Pancreas (tissue), 10 donors: ENCODE measurements around the gene JOSD1. TPM values are rescaled to one million over a fixed set of nuclear protein-coding genes. Genes with fewer than 3 reads are reported as not detected.
A peak's percentile ranks its signal among the peaks of the same experiment; 100 is the strongest.

Source experiments
- ATAC-seq, 4 donors: fragments of 200-7000 bp; cut with Tn5 transposase; one replicate each; pipeline versions ENCODE4 v1.8.0 to v1.9.1; 2020; ENCODE audit warnings: mild to moderate bottlenecking in 4 of 4, moderate library complexity in 4 of 4
- DNase-seq, 6 donors: peaks; one replicate each; pipeline ENCODE4 v3.0.0-alpha.2; 2020
- FAIRE-seq: peaks from 2 replicates; lab custom pipeline; 2012; peaks lifted over from hg19 to GRCh38; lab: Jason Lieb, UNC
- H3K27ac ChIP-seq, 4 donors: fragments of 200-600 bp; sonication (generic); 1 replicate in 3 of 4; 2 replicates in 1 of 4; pipeline versions ENCODE4 v1.5.0 to v1.8.0; 2020
- H3K27me3 ChIP-seq, 4 donors: fragments of 200-600 bp; one replicate each; pipeline ENCODE4 v1.8.0; 2021
- H3K36me3 ChIP-seq, 3 donors: fragments of 200-600 bp; sonication (generic) in 1 of 3; one replicate each; pipeline versions ENCODE4 v1.5.0 to v1.8.0; 2020 to 2021
- H3K4me1 ChIP-seq, 3 donors: fragments of 200-600 bp; one replicate each; pipeline ENCODE4 v1.8.0; 2021
- H3K4me3 ChIP-seq, 4 donors: fragments of 200-600 bp; sonication (generic) in 2 of 4; one replicate each; pipeline versions ENCODE4 v1.5.0 to v1.8.0; 2020 to 2021
- H3K9me3 ChIP-seq, 4 donors: fragments of 200-600 bp; one replicate each; pipeline ENCODE4 v1.8.0; 2021
- WGBS, 2 donors: extraction: QIAGEN DNeasy Blood & Tissue Kit; methylation state at CpG; one replicate each; pipeline ENCODE4 v1.1.7; 2013; 5-methylcytosine and 5-hydroxymethylcytosine counted together
- intact Hi-C, 3 donors: fragments of 100-400 bp; cut with DNase I; formaldehyde crosslinking; loops; one replicate each; pipeline versions ENCODE4 v1.11.1 to v1.14.2; 2022
- polyA plus RNA-seq, 2 donors: library from polyadenylated mRNA; stranded (reverse); fragments of 200-250 nt; gene quantifications; one replicate each; pipeline ENCODE4 v1.2.3, GENCODE V29; 2013
- total RNA-seq, 6 donors: library from RNA; stranded (reverse); fragmentation: NEBNext Ultra II Directional in 4 of 6; extraction: Animal tissue kit (Norgen Biotek cat#: 25700) in 4 of 6; gene quantifications; one replicate each; pipeline versions ENCODE4 v1.2.1 to v1.2.4, GENCODE V29; 2021 to 2023
- TF ChIP-seq, protein P1 (sequence below), 4 donors: fragments of 200-600 bp; sonication (generic) in 3 of 4; IDR thresholded peaks; one replicate each; pipeline versions ENCODE4 v1.5.0 to v1.8.0; 2021; ENCODE audit warnings: antibody characterized with exemption in 4 of 4
- donor health status: healthy with polysubstance abuse.
- donor health status: DM: no; HTN: no; CAD: no; lungs with moderate emphysema.
- donor health status: DM: no; HTN: no; CAD: no.
- donor health status: control.
- donor health status: control.
- donor health status: Bipolar disorder and iron deficiency.
- donor health status: DM: yes; HTN: yes; CAD: no.
- donor health status: DM: no; HTN: no; CAD: no.
- donor health status: DM: no; HTN: no; CAD: no.
- donor health status: DM: yes; HTN: yes; CAD: no.

JOSD1 gene
- total and polyA plus RNA-seq, 8 donors: 10.9 to 32.3 (median 20.0) TPM

DNA sequence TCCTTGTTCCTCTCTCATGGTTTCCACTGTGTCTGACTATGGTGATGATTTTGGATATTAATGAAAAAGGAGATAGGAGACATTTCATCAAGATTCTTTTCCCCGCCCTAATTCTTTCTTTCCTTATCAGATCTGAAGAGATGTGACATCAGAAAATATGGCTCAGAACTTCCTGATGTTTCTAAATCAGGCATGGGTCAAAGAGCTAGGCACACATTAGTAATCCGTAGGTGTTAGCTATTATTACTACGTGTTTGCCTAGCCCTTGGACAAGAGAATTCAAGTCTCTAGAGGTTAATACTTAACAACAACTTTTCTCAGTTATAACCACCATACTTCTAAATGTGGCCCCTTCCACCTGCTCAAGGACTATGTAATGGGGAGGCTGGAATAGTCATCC is 5.8 kb downstream of the JOSD1 start:
- no peak for DNase-seq
- no peak for ATAC-seq
- TF ChIP-seq, protein P1, sequence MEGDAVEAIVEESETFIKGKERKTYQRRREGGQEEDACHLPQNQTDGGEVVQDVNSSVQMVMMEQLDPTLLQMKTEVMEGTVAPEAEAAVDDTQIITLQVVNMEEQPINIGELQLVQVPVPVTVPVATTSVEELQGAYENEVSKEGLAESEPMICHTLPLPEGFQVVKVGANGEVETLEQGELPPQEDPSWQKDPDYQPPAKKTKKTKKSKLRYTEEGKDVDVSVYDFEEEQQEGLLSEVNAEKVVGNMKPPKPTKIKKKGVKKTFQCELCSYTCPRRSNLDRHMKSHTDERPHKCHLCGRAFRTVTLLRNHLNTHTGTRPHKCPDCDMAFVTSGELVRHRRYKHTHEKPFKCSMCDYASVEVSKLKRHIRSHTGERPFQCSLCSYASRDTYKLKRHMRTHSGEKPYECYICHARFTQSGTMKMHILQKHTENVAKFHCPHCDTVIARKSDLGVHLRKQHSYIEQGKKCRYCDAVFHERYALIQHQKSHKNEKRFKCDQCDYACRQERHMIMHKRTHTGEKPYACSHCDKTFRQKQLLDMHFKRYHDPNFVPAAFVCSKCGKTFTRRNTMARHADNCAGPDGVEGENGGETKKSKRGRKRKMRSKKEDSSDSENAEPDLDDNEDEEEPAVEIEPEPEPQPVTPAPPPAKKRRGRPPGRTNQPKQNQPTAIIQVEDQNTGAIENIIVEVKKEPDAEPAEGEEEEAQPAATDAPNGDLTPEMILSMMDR (IDR thresholded peaks at IDR 0.05): no peak
- 75 to 85% methylated on average over 3 of the region's 3 CpGs for whole genome bisulfite sequencing, 2 donors
- H3K9me3 ChIP-seq: no peaks in the 10 kb centered on the region
- no peak overlapping the region for H3K4me3 ChIP-seq
- FAIRE-seq: no peak
- intact Hi-C loops: no loop called here
- H3K27me3 ChIP-seq: no peaks in the 10 kb centered on the region
- peak overlapping the region in 2 of 4 donors; percentile 15 to 47 for H3K27ac ChIP-seq
- no peaks in the 10 kb centered on the region for H3K36me3 ChIP-seq
- peaks cover 32 to 39% (median 33%) of the 10 kb centered on the region in 3 donors for H3K4me1 ChIP-seq

DNA sequence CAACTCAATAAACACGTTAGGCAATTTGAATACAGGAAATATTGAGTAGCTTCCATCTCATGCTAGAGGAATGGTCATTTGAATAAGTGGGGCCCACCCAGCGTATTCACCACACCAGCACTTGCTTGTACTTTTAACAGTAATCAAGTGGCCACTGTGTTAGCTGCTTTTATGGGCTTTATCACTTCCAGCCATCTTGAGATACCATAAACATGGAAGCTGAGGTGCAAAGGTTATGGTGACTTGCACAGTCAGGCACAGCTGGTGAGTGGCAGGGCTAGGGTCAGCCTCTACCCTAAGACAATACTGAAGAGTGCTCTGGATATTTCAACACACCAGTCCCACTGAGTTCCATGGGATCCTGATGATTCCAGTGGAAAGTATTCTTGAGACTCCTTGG is 6.7 kb downstream of the JOSD1 start:
- DNase-seq (no peak), FAIRE-seq (no peak), ATAC-seq (no peak)
- Histone ChIP-seq H3K36me3 (peaks cover 0 to under 1% (median 0%) of the 10 kb centered on the region in 3 donors), H3K9me3 (no peaks in the 10 kb centered on the region), H3K27ac (no peak overlapping the region), H3K4me3 (no peak overlapping the region), H3K27me3 (no peaks in the 10 kb centered on the region), H3K4me1 (peaks cover 27 to 33% (median 28%) of the 10 kb centered on the region in 3 donors)
- TF ChIP-seq, protein P1 (IDR thresholded peaks at IDR 0.05): no peak
- 86 to 88% methylated on average over 2 of the region's 2 CpGs for WGBS, 2 donors
- intact Hi-C loops: no loop called here

DNA sequence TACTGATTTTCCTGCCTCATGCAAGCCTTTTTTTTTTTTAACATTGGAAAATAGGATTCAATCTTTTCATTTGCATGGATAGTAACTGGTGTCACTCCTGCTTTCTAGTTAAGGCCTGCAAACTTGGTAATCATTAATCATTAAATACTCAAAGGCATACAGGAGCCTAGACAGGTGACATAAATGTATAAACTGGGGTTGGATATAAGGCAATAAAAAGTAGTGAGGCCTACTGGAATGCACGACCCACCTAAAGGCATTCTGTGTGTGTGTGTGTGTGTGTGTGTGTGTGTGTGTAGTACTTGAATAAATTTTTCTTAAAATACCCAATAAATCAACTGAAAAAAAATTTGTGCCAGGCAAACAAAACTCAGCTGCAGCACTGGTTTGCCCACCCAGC is 11.1 kb downstream of the JOSD1 start:
- TF ChIP-seq, protein P1 (IDR thresholded peaks at IDR 0.05): no peak
- Histone ChIP-seq H3K9me3 (no peaks in the 10 kb centered on the region), H3K27me3 (no peaks in the 10 kb centered on the region), H3K4me1 (no peaks in the 10 kb centered on the region), H3K36me3 (peaks cover 0 to 34% (median 15%) of the 10 kb centered on the region in 3 donors), H3K4me3 (no peak overlapping the region), H3K27ac (no peak overlapping the region)
- no peak for DNase-seq
- no peak for ATAC-seq
- 46 to 48% methylated on average over 1 of the region's 1 CpG for WGBS, 2 donors
- no peak for FAIRE-seq
- intact Hi-C loops: no loop called here

DNA sequence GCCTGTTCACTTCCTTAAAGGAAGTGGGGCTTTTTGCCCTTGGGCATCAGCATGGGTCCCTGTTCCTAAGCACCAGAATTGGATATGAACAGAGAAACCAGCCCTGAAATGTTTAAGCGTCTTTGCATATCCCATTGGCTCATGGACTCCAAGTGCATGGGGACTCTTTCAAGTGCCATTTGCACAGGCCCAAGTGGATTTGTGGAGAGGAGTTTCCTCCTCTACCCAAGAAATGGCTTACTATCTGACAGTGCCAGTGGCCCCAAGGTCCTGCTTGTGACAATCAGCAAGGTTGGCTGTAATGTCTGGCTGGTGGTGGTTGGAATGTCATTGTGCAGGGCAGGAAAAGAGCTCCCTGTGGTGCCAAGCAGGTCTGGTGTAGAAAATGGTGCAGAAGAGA is 15.0 kb downstream of the JOSD1 start:
- Histone ChIP-seq H3K27ac (no peak overlapping the region), H3K4me1 (peaks cover 0 to 8% (median 4%) of the 10 kb centered on the region in 3 donors), H3K4me3 (no peak overlapping the region), H3K27me3 (no peaks in the 10 kb centered on the region), H3K9me3 (no peaks in the 10 kb centered on the region), H3K36me3 (peaks cover 0 to 40% (median 15%) of the 10 kb centered on the region in 3 donors)
- DNase-seq (no peak), FAIRE-seq (no peak), ATAC-seq (no peak)
- TF ChIP-seq, protein P1 (IDR thresholded peaks at IDR 0.05): no peak
- intact Hi-C loops: no loop called here
- WGBS, 2 donors: 89 to 96% methylated on average over 1 of the region's 1 CpG

DNA sequence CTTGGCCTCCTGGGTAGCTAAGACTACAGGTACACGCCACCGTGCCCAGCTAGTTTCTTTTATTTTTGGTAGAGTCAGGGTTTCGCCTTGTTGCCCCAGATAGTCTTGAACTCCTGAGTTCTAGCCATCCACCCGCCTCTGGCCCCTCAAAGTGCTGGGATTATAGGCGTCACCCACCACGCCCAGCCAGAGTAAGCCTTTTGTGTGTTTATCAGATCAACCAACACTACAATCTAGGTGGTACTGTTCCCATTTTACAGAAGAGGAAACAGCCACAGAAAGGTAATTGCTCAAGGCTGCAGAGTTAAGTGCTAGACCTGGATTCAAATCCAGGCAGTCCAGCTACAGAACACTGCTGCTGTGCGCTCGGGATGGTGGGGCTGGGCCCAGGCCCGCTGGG is 15.8 kb downstream of the JOSD1 start:
- 93 to 96% methylated on average over 9 of the region's 9 CpGs for WGBS, 2 donors
- Histone ChIP-seq H3K27ac (no peak overlapping the region), H3K9me3 (no peaks in the 10 kb centered on the region), H3K27me3 (no peaks in the 10 kb centered on the region), H3K4me3 (no peak overlapping the region), H3K36me3 (peaks cover 0 to 40% (median 15%) of the 10 kb centered on the region in 3 donors), H3K4me1 (peaks cover 0 to 8% (median 4%) of the 10 kb centered on the region in 3 donors)
- TF ChIP-seq, protein P1 (IDR thresholded peaks at IDR 0.05): no peak
- FAIRE-seq (no peak), ATAC-seq (no peak), DNase-seq (no peak)
- intact Hi-C loops: no loop called here
